DOHH2 (cell line): Measurements from ENCODE around the gene NFIA.

Experiments
- H3F3A ChIP-seq: fragments of 200-600 bp; sonication (generic), shearing (Covaris generic); 2 replicates; pipeline ENCODE4 v1.6.0; 2016; ENCODE audit warnings: antibody characterized with exemption, mild to moderate bottlenecking; ENCODE audit not compliant: control insufficient read depth, insufficient read depth
- H3K27ac ChIP-seq: fragments of 200-600 bp; sonication (generic); 2 replicates; pipeline ENCODE4 v1.5.1; 2014; ENCODE audit warnings: low read depth, mild to moderate bottlenecking, low read length, moderate library complexity
- H3K27me3 ChIP-seq: fragments of 200-600 bp; sonication (generic); 2 replicates; pipeline ENCODE4 v1.6.1; 2014; ENCODE audit warnings: mild to moderate bottlenecking, low read length, mixed read lengths; ENCODE audit not compliant: control insufficient read depth
- H3K36me3 ChIP-seq: fragments of 200-600 bp; sonication (generic); 2 replicates; pipeline ENCODE4 v1.6.1; 2014; ENCODE audit warnings: mild to moderate bottlenecking, low read length, moderate library complexity, mixed read lengths; ENCODE audit not compliant: control insufficient read depth
- H3K4me1 ChIP-seq: fragments of 200-600 bp; sonication (generic); 2 replicates; pipeline ENCODE4 v1.6.1; 2014; ENCODE audit warnings: mild to moderate bottlenecking, low read length, mixed read lengths; ENCODE audit not compliant: control insufficient read depth
- H3K4me2 ChIP-seq: fragments of 200-600 bp; sonication (generic); 2 replicates; pipeline ENCODE4 v1.6.0; 2014; ENCODE audit warnings: mild to moderate bottlenecking, low read length, moderate library complexity
- H3K4me3 ChIP-seq: fragments of 200-600 bp; sonication (generic); 2 replicates; pipeline ENCODE4 v1.5.1; 2014; ENCODE audit warnings: mild to moderate bottlenecking, low read length, mixed read lengths
- H3K79me2 ChIP-seq: fragments of 200-600 bp; sonication (generic); 2 replicates; pipeline ENCODE4 v1.6.1; 2014; ENCODE audit warnings: mild to moderate bottlenecking, low read length, mixed read lengths; ENCODE audit not compliant: control insufficient read depth
- H3K9me2 ChIP-seq: fragments of 200-600 bp; sonication (generic); replicated peaks from 2 replicates; pipeline ENCODE4 v1.6.1; 2014; ENCODE audit warnings: mild to moderate bottlenecking, low read length, mixed read lengths; ENCODE audit not compliant: control insufficient read depth
- H3K9me3 ChIP-seq: fragments of 200-600 bp; sonication (generic); 2 replicates; pipeline ENCODE4 v1.6.1; 2014; ENCODE audit warnings: antibody characterized with exemption, low read length, mixed read lengths; ENCODE audit not compliant: control insufficient read depth, insufficient read depth
- H4K20me1 ChIP-seq: fragments of 200-600 bp; sonication (generic); 2 replicates; pipeline ENCODE4 v1.6.0; 2014; ENCODE audit warnings: low read depth, mild to moderate bottlenecking, antibody characterized with exemption, low read length, moderate library complexity; ENCODE audit not compliant: control insufficient read depth, insufficient read depth
- CTCF ChIP-seq: fragments of 200-600 bp; sonication (generic); IDR thresholded peaks from one replicate; pipeline ENCODE4 v1.5.1; 2014; ENCODE audit warnings: antibody characterized with exemption, mild to moderate bottlenecking, low read depth, low read length; ENCODE audit not compliant: poor library complexity, severe bottlenecking
- EZH2phosphoT487 ChIP-seq: fragments of 200-600 bp; sonication (generic); IDR thresholded peaks from 2 replicates; pipeline ENCODE4 v1.6.1; 2017; ENCODE audit warnings: borderline replicate concordance, mild to moderate bottlenecking, antibody characterized with exemption, low read length, moderate library complexity, mixed read lengths

NFIA gene

DNA sequence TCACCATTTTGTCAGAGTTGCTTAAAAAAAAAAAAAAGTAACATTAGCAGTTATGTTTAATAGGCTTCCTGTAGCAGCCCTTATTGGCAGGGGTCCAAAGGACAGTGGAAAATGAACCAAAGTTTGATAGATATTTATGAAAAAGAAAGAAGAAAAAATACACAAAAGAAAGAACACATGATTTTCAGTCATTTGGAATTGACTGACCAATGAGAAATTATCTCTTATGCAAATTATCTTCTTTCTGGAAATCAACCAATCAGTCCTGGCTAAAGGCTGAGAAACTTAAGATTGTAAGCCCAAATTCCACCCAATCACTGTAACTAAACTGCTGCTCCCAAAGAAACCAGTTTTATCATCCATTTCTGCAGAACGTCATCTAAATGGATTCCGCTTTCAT is 360.2 kb downstream of the NFIA start:
- no peaks in the 10 kb centered on the region for H3K36me3 ChIP-seq
- no peaks in the 10 kb centered on the region for H3K4me1 ChIP-seq
- no peaks in the 10 kb centered on the region for H3K27me3 ChIP-seq
- no peaks in the 10 kb centered on the region for H4K20me1 ChIP-seq
- no peaks in the 10 kb centered on the region for H3K9me3 ChIP-seq
- H3K79me2 ChIP-seq: no peaks in the 10 kb centered on the region
- H3K4me3 ChIP-seq: no peak overlapping the region
- no peak overlapping the region for H3K4me2 ChIP-seq
- no peaks in the 10 kb centered on the region for H3K9me2 ChIP-seq
- H3F3A ChIP-seq: no peaks in the 10 kb centered on the region
- TF ChIP-seq EZH2phosphoT487 (no peak), CTCF (no peak)
- H3K27ac ChIP-seq: no peak overlapping the region

DNA sequence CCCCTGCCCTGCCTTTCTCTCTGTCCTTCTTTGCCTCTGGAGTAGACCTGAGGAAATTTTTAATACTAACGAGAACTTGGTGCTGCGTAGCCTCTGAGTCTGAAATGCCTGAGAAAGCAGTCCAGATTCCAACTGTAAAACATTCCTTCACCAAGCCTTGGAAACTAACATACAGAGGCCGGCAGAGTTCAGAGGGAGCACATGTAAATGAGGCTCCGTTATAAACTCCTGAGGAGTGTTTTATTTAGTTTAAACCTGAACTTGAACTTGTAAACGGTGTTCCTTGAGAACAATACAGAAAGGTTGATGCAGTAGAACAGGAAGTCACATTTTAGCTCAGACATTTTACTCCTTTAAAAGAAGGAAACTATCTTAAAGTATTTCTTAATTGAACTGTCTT is 361.9 kb downstream of the NFIA start:
- H3K27me3 ChIP-seq: no peaks in the 10 kb centered on the region
- no peaks in the 10 kb centered on the region for H3K4me1 ChIP-seq
- no peak overlapping the region for H3K4me3 ChIP-seq
- no peaks in the 10 kb centered on the region for H3K9me2 ChIP-seq
- no peaks in the 10 kb centered on the region for H3K79me2 ChIP-seq
- H4K20me1 ChIP-seq: no peaks in the 10 kb centered on the region
- TF ChIP-seq CTCF: no peak
- no peak for TF ChIP-seq EZH2phosphoT487
- H3F3A ChIP-seq: no peaks in the 10 kb centered on the region
- H3K9me3 ChIP-seq: no peaks in the 10 kb centered on the region
- H3K36me3 ChIP-seq: no peaks in the 10 kb centered on the region
- H3K27ac ChIP-seq: no peak overlapping the region
- no peak overlapping the region for H3K4me2 ChIP-seq

- no peaks in the 10 kb centered on the region for H4K20me1 ChIP-seq
- no peaks in the 10 kb centered on the region for H3K36me3 ChIP-seq
- no peaks in the 10 kb centered on the region for H3K79me2 ChIP-seq
- H3K27me3 ChIP-seq: no peaks in the 10 kb centered on the region
- H3K4me1 ChIP-seq: no peaks in the 10 kb centered on the region
- no peaks in the 10 kb centered on the region for H3K9me3 ChIP-seq
- no peak overlapping the region for H3K4me3 ChIP-seq
- H3F3A ChIP-seq: no peaks in the 10 kb centered on the region
- TF ChIP-seq EZH2phosphoT487 (no peak), CTCF (no peak)
- H3K4me2 ChIP-seq: no peak overlapping the region
- H3K9me2 ChIP-seq: no peaks in the 10 kb centered on the region
- H3K27ac ChIP-seq: no peak overlapping the region
Observed at GRCh38 chr1:61445269-61445825, 363.0 kb downstream of the NFIA start.

GRCh38 chr1:61446531-61446991 is 364.2 kb downstream of the NFIA start:
- H3K4me2 ChIP-seq: no peak overlapping the region

More at GRCh38 chr1:61446531-61446991, 364.2 kb downstream of the NFIA start:
- H3K27ac ChIP-seq: no peak overlapping the region
- H3F3A ChIP-seq: no peaks in the 10 kb centered on the region
- H3K4me3 ChIP-seq: no peak overlapping the region
- H3K9me3 ChIP-seq: no peaks in the 10 kb centered on the region
- no peaks in the 10 kb centered on the region for H3K27me3 ChIP-seq
- TF ChIP-seq CTCF: no peak
- no peak for TF ChIP-seq EZH2phosphoT487
- H3K79me2 ChIP-seq: no peaks in the 10 kb centered on the region
- H3K9me2 ChIP-seq: no peaks in the 10 kb centered on the region
- H3K4me1 ChIP-seq: no peaks in the 10 kb centered on the region
- no peaks in the 10 kb centered on the region for H4K20me1 ChIP-seq
- no peaks in the 10 kb centered on the region for H3K36me3 ChIP-seq
